HEK293 (cell line): ENCODE measurements around the gene PDIA5.

ENCODE experiments used
- CTCF ChIA-PET: fragments of 350-600 bp; formaldehyde crosslinking; extraction: SDS; loops from one replicate; lab custom pipeline; 2021; ENCODE audit warnings: antibody characterized with exemption; lab: Yijun Ruan, JAX
- POLR2A ChIA-PET: fragments of 300-600 bp; formaldehyde crosslinking; extraction: SDS; loops from one replicate; lab custom pipeline; 2020; ENCODE audit warnings: antibody characterized with exemption, inconsistent platforms; lab: Yijun Ruan, JAX
- H3K27ac ChIP-seq: fragments of 200-500 bp; sonication (Bioruptor generic); 2 replicates; pipeline ENCODE4 v1.5.1; 2014; ENCODE audit warnings: low read depth, low read length, control low read depth, inconsistent platforms; ENCODE audit errors: extremely low read depth
- H3K36me3 ChIP-seq, 2 experiments: fragments of 200-500 bp in 1 of 2; sonication (Bioruptor generic) in 1 of 2; 1 replicate in 1 of 2; 2 replicates in 1 of 2; pipeline ENCODE4 v1.5.1; 2014 to 2017; ENCODE audit warnings: inconsistent platforms in 2 of 2, low read length in 2 of 2; ENCODE audit not compliant: control insufficient read depth in 2 of 2, insufficient read depth in 1 of 2
- H3K4me1 ChIP-seq: fragments of 200-500 bp; sonication (Bioruptor generic); 2 replicates; pipeline ENCODE4 v1.5.1; 2014; ENCODE audit warnings: mild to moderate bottlenecking, low read length, inconsistent platforms; ENCODE audit not compliant: control insufficient read depth, insufficient read depth
- H3K4me3 ChIP-seq: 2 replicates; pipeline ENCODE4 v1.5.1; 2011; ENCODE audit warnings: low read depth, mild to moderate bottlenecking, control low read depth, low read length, moderate library complexity
- H3K9me3 ChIP-seq: fragments of 200-500 bp; sonication (Bioruptor generic); 2 replicates; pipeline ENCODE4 v1.5.1; 2014; ENCODE audit warnings: low read depth, low read length, inconsistent platforms; ENCODE audit not compliant: control insufficient read depth, insufficient read depth
- GLIS2 ChIP-seq: fragments of 450-650 bp; formaldehyde crosslinking; IDR thresholded peaks from 2 replicates; pipeline ENCODE4 v1.5.1; 2016; ENCODE audit warnings: missing biosample characterization, missing genetic modification characterization
- HOXA7 ChIP-seq: sonication (generic); formaldehyde crosslinking; IDR thresholded peaks from 2 replicates; pipeline ENCODE4 v1.8.1; 2022; ENCODE audit warnings: missing genetic modification reagents, borderline replicate concordance
- SP3 ChIP-seq: fragments of 450-650 bp; formaldehyde crosslinking; IDR thresholded peaks from 2 replicates; pipeline ENCODE4 v1.5.1; 2016; ENCODE audit warnings: missing biosample characterization, missing genetic modification characterization
- YY2 ChIP-seq: fragments of 450-650 bp; formaldehyde crosslinking; IDR thresholded peaks from 2 replicates; pipeline ENCODE4 v1.5.1; 2016; ENCODE audit warnings: missing biosample characterization, missing genetic modification characterization
- ZBTB8A ChIP-seq: fragments of 450-650 bp; formaldehyde crosslinking; IDR thresholded peaks from 2 replicates; pipeline ENCODE4 v1.5.1; 2016; ENCODE audit warnings: missing biosample characterization, missing genetic modification characterization
- ZFP41 ChIP-seq: fragments of 450-650 bp; formaldehyde crosslinking; IDR thresholded peaks from 2 replicates; pipeline ENCODE4 v1.5.1; 2016; ENCODE audit warnings: missing biosample characterization, missing genetic modification characterization, borderline replicate concordance
- ZNF112 ChIP-seq: fragments of 450-650 bp; formaldehyde crosslinking; IDR thresholded peaks from 2 replicates; pipeline ENCODE4 v1.5.0; 2017; ENCODE audit warnings: missing biosample characterization, missing genetic modification characterization
- ZNF138 ChIP-seq: fragments of 450-650 bp; formaldehyde crosslinking; IDR thresholded peaks from 2 replicates; pipeline ENCODE4 v1.5.1; 2016; ENCODE audit warnings: missing biosample characterization, missing genetic modification characterization, borderline replicate concordance
- ZNF140 ChIP-seq: fragments of 450-650 bp; formaldehyde crosslinking; IDR thresholded peaks from 2 replicates; pipeline ENCODE4 v1.5.1; 2016; ENCODE audit warnings: missing biosample characterization, missing genetic modification characterization
- ZNF2 ChIP-seq: fragments of 450-650 bp; formaldehyde crosslinking; IDR thresholded peaks from 2 replicates; pipeline ENCODE4 v1.5.1; 2016; ENCODE audit warnings: missing biosample characterization, missing genetic modification characterization
- ZNF211 ChIP-seq: fragments of 450-650 bp; formaldehyde crosslinking; IDR thresholded peaks from 2 replicates; pipeline ENCODE4 v1.5.1; 2016; ENCODE audit warnings: low read depth, missing biosample characterization, missing genetic modification characterization
- ZNF266 ChIP-seq: fragments of 450-650 bp; formaldehyde crosslinking; IDR thresholded peaks from 2 replicates; pipeline ENCODE4 v1.5.1; 2016; ENCODE audit warnings: missing biosample characterization, missing genetic modification characterization, low read depth
- ZNF274 ChIP-seq, 2 experiments: fragments of 200-500 bp in 1 of 2; fragments of 450-650 bp in 1 of 2; sonication (Bioruptor generic) in 1 of 2; formaldehyde crosslinking in 1 of 2; IDR thresholded peaks; 2 replicates each; pipeline versions ENCODE4 v1.5.1 to v1.6.1; 2014 to 2016; ENCODE audit warnings: borderline replicate concordance in 1 of 2, inconsistent platforms in 1 of 2, low read length in 1 of 2, missing biosample characterization in 1 of 2, missing genetic modification characterization in 1 of 2
- ZNF335 ChIP-seq: fragments of 450-650 bp; formaldehyde crosslinking; conservative IDR thresholded peaks from 2 replicates; pipeline ENCODE4 v1.5.1; 2016; ENCODE audit warnings: missing biosample characterization, missing genetic modification characterization
- ZNF341 ChIP-seq: fragments of 450-650 bp; formaldehyde crosslinking; IDR thresholded peaks from 2 replicates; pipeline ENCODE4; 2016; ENCODE audit warnings: low read depth, missing biosample characterization, missing genetic modification characterization
- ZNF366 ChIP-seq: fragments of 450-650 bp; formaldehyde crosslinking; conservative IDR thresholded peaks from 2 replicates; pipeline ENCODE4 v1.5.1; 2016; ENCODE audit warnings: missing biosample characterization, missing genetic modification characterization
- ZNF394 ChIP-seq: fragments of 450-650 bp; formaldehyde crosslinking; IDR thresholded peaks from 2 replicates; pipeline ENCODE4 v1.5.1; 2016; ENCODE audit warnings: missing biosample characterization, missing genetic modification characterization, mild to moderate bottlenecking, moderate library complexity, borderline replicate concordance
- ZNF521 ChIP-seq: fragments of 450-650 bp; formaldehyde crosslinking; IDR thresholded peaks from 2 replicates; pipeline ENCODE4 v1.5.1; 2017; ENCODE audit warnings: missing biosample characterization, mild to moderate bottlenecking, missing genetic modification characterization
- ZNF585B ChIP-seq: fragments of 450-650 bp; formaldehyde crosslinking; IDR thresholded peaks from 2 replicates; pipeline ENCODE4 v1.5.1; 2016; ENCODE audit warnings: missing biosample characterization, missing genetic modification characterization
- ZNF623 ChIP-seq: fragments of 450-650 bp; formaldehyde crosslinking; IDR thresholded peaks from 2 replicates; pipeline ENCODE4 v1.5.1; 2016; ENCODE audit warnings: missing biosample characterization, missing genetic modification characterization
- ZNF747 ChIP-seq: fragments of 450-650 bp; formaldehyde crosslinking; IDR thresholded peaks from 2 replicates; pipeline ENCODE4 v1.5.1; 2016; ENCODE audit warnings: missing biosample characterization, missing genetic modification characterization
- ZNF776 ChIP-seq: fragments of 450-650 bp; formaldehyde crosslinking; IDR thresholded peaks from 2 replicates; pipeline ENCODE4 v1.5.0; 2017; ENCODE audit warnings: missing biosample characterization, missing genetic modification characterization, borderline replicate concordance
- ZSCAN23 ChIP-seq: fragments of 450-650 bp; formaldehyde crosslinking; IDR thresholded peaks from 2 replicates; pipeline ENCODE4 v1.5.1; 2016; ENCODE audit warnings: missing biosample characterization, missing genetic modification characterization
- ZSCAN30 ChIP-seq: fragments of 450-650 bp; IDR thresholded peaks from 2 replicates; pipeline ENCODE4 v1.5.1; 2018; ENCODE audit warnings: missing biosample characterization, mild to moderate bottlenecking, missing genetic modification characterization, moderate library complexity
- TF ChIP-seq, protein P1 (sequence below): fragments of 450-650 bp; formaldehyde crosslinking; IDR thresholded peaks from 2 replicates; pipeline ENCODE4 v1.5.1; 2017; ENCODE audit warnings: missing biosample characterization, missing genetic modification characterization
- TF ChIP-seq, protein P2 (sequence below): fragments of 450-650 bp; formaldehyde crosslinking; IDR thresholded peaks from 2 replicates; pipeline ENCODE4 v1.5.1; 2016; ENCODE audit warnings: missing biosample characterization, missing genetic modification characterization
- TF ChIP-seq, protein P3 (sequence below): IDR thresholded peaks from 2 replicates; pipeline ENCODE4 v1.6.1; 2011; ENCODE audit warnings: mild to moderate bottlenecking, low read depth, low read length, borderline replicate concordance

PDIA5 gene

DNA sequence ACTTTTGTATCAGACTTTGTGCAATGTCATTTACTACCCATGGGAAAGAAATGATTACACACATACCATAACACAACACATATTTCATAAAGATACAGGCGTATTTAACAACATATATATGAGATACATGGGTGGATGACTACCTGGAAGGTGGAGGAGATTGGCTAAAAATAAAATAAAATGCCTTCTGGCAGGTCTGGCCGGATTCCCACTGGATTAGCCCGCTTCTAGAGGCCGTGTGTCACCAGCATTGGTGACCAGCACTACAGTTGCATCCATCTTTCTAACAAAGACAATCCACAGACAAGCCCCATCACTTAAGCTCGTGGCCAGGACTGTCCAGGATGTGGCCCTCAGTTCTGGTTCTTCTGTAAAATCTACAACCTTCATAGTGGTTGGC, 114.0 kb downstream of the PDIA5 start:
- Histone ChIP-seq H3K4me3 (no peak overlapping the region), H3K36me3 (no peaks in the 10 kb centered on the region), H3K9me3 (no peaks in the 10 kb centered on the region), H3K4me1 (no peaks in the 10 kb centered on the region), H3K27ac (no peak overlapping the region)
- CTCF ChIA-PET = interaction anchor here (0.7 kb wide), 1 partner anchor 13 kb away, joined by 5 read pairs; no protein-coding TSS in a partner anchor
- TF ChIP-seq ZNF266 (tag by site-specific recombination) (no peak), SP3 (tag by site-specific recombination) (no peak), ZNF585B (tag by site-specific recombination) (no peak), ZNF366 (tag by site-specific recombination) (no peak), ZNF747 (tag by site-specific recombination) (no peak), ZNF776 (tag by site-specific recombination) (no peak), ZSCAN23 (tag by site-specific recombination) (no peak), ZNF112 (tag by site-specific recombination) (no peak), ZNF394 (no peak), ZNF274 (IDR thresholded peaks at IDR 0.05; ENCODE audit: low read length) (no peak), ZNF274 (tag by site-specific recombination; IDR thresholded peaks at IDR 0.05; ENCODE audit: borderline replicate concordance) (no peak), ZNF341 (tag by site-specific recombination) (no peak), YY2 (tag by site-specific recombination) (no peak), ZNF138 (tag by site-specific recombination) (no peak), ZFP41 (no peak), HOXA7 (CRISPR knock-in tag) (no peak), ZNF2 (tag by site-specific recombination) (no peak)
- POLR2A ChIA-PET = no interaction called here

DNA sequence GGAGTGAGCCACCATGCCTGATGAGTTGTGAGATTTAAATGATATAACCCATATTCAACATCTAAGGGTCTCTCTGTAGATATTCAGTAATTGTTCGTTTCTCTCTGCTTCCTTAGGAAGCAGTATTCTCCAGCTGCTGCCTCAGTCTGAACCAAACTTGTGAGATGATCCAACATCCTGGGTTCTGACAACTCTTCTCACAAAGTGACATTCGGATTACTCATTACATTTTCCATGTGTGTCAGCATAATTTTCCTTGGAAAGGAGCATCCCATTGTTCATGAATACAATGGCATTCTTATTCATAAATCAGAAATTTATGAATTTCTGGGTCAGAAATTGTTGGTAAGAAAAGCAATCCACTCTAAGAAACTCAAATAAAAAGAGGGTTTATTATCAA, 119.9 kb downstream of the PDIA5 start:
- TF ChIP-seq, protein P1, sequence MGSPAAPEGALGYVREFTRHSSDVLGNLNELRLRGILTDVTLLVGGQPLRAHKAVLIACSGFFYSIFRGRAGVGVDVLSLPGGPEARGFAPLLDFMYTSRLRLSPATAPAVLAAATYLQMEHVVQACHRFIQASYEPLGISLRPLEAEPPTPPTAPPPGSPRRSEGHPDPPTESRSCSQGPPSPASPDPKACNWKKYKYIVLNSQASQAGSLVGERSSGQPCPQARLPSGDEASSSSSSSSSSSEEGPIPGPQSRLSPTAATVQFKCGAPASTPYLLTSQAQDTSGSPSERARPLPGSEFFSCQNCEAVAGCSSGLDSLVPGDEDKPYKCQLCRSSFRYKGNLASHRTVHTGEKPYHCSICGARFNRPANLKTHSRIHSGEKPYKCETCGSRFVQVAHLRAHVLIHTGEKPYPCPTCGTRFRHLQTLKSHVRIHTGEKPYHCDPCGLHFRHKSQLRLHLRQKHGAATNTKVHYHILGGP = no peak
- TF ChIP-seq ZNF335 (tag by site-specific recombination) (no peak), ZNF623 (no peak), ZNF521 (no peak), ZNF140 (tag by site-specific recombination) (no peak)
- TF ChIP-seq, all 188 proteins: peak for 0
- Histone ChIP-seq H3K27ac (no peak overlapping the region), H3K36me3 (no peaks in the 10 kb centered on the region), H3K9me3 (no peaks in the 10 kb centered on the region), H3K4me1 (no peaks in the 10 kb centered on the region), H3K4me3 (no peak overlapping the region)
- ChIA-PET CTCF (no interaction called here), POLR2A (interaction anchor here (0.5 kb wide), 1 partner anchor 1277 kb away, joined by 3 read pairs; no protein-coding TSS in a partner anchor)

DNA sequence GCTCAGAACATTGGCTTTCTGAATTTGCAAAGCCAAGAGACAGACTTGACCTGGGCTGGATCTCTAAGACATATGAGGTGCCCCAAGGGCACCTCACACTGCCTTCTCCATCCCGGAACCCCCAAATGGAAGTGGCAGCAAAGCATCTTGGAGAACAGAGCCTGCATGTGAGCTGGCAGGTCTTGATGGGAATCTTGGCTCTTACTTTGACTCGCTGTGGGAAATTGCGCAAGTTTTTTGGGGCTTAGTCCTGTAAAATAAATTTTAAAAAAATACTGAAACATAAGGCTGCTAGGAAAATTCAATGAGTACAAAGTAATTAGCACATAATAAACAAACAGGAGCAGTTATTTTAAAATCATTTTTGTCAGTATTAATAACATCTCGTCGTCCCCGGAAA, 121.2 kb downstream of the PDIA5 start:
- Histone ChIP-seq H3K36me3 (no peaks in the 10 kb centered on the region), H3K27ac (no peak overlapping the region), H3K4me1 (no peaks in the 10 kb centered on the region), H3K4me3 (no peak overlapping the region)
- ChIA-PET POLR2A (no interaction called here), CTCF (no interaction called here)
- TF ChIP-seq ZSCAN30 (tag by site-specific recombination) (no peak), GLIS2 (tag by site-specific recombination) (no peak), ZBTB8A (tag by site-specific recombination) (no peak), ZNF211 (tag by site-specific recombination) (no peak), ZNF341 (tag by site-specific recombination) (no peak)
- TF ChIP-seq, protein P2, sequence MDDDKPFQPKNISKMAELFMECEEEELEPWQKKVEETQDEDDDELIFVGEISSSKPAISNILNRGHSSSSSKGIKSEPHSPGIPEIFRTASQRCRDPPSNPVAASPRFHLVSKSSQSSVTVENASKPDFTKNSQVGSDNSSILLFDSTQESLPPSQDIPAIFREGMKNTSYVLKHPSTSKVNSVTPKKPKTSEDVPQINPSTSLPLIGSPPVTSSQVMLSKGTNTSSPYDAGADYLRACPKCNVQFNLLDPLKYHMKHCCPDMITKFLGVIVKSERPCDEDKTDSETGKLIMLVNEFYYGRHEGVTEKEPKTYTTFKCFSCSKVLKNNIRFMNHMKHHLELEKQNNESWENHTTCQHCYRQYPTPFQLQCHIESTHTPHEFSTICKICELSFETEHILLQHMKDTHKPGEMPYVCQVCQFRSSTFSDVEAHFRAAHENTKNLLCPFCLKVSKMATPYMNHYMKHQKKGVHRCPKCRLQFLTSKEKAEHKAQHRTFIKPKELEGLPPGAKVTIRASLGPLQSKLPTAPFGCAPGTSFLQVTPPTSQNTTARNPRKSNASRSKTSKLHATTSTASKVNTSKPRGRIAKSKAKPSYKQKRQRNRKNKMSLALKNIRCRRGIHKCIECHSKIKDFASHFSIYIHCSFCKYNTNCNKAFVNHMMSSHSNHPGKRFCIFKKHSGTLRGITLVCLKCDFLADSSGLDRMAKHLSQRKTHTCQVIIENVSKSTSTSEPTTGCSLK (tag by site-specific recombination) = no peak
- TF ChIP-seq, protein P3, sequence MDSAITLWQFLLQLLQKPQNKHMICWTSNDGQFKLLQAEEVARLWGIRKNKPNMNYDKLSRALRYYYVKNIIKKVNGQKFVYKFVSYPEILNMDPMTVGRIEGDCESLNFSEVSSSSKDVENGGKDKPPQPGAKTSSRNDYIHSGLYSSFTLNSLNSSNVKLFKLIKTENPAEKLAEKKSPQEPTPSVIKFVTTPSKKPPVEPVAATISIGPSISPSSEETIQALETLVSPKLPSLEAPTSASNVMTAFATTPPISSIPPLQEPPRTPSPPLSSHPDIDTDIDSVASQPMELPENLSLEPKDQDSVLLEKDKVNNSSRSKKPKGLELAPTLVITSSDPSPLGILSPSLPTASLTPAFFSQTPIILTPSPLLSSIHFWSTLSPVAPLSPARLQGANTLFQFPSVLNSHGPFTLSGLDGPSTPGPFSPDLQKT = no peak
- TF ChIP-seq, all 188 proteins: peak for 0
- H3K9me3 ChIP-seq = no peaks in the 10 kb centered on the region
